GM21786 (cell line): ENCODE results near the gene PCNX2.
"Not testable (repeated sequence)": the region's sequence is repeated elsewhere in the genome, so short reads cannot be mapped to it uniquely, and the experiment has no call there.

ENCODE experiments used
- ATAC-seq: cut with Tn5 transposase; IDR thresholded peaks from one replicate; pipeline ENCODE4 v1.9.1; 2021; ENCODE audit not compliant: unreplicated experiment

PCNX2 gene

GRCh38 chr1:233024199-233024598, 271.3 kb downstream of the PCNX2 start:
- ATAC-seq: no peak

DNA sequence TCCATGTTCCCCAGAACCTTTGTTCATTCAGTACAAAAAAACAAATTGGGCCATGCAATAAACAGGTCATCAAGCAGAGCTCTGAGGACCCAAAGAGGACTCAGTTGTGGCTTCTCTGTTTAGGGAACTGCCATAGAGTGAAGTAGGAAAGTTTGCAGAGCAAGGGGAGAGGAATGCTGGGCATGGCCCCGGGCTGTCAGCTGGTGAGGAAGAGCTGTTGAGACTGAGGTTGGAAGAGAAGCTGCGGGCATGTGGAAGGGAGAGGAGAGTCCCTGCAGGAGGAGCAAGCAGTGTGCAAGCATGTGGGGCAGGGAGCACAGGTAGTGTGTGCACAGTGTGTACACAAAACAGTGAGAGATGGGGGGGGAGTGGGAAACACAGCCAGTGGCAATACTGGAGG, 273.3 kb downstream of the PCNX2 start:
- no peak for ATAC-seq

GRCh38 chr1:233020426-233020825, 275.1 kb downstream of the PCNX2 start:
- no peak for ATAC-seq

DNA sequence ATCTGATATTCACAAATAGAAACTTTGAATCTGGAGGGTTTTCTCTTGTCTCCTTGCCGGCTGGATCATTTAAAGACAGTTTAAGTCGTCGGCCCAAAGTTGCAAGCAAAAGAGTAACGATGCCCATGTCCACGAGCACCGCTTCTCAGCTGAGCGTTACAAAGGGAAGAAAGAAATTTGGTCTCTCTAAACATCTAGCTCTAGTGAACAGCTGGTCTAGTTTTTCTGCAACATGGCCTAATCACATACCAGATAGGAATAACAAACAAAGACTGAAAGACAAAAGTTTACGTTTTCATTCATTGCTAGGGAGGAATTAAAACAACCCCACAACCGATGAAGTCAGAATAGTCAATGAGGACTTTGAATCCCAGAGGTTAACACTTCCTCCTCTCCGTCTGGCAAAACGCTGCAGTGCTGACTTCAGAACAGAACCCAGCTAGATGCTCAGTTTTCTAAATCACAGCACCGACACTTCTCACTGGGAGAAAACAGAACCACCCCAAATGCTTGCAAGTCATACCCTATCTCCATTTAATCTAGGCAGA, 275.7 kb downstream of the PCNX2 start:
- no peak for ATAC-seq

DNA sequence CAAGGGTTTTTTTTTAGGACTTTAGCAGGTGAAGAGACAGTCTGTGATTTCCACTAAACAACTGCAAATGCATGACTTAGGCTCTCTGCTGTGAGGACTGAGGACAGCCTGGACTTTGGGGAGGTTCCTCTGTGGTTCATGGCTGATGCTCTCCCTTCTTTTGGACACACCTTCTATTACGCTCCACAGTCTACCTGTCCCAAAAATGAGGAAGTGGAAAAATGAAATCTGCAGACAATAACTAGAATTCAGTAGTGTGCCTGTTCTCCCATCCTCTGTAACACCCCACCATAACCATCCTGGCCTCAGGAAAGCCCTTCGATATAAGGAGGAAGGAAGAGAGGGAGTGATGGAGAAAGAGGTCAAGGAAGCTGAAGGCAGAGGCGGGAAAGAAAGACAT, 276.4 kb downstream of the PCNX2 start:
- no peak for ATAC-seq

DNA sequence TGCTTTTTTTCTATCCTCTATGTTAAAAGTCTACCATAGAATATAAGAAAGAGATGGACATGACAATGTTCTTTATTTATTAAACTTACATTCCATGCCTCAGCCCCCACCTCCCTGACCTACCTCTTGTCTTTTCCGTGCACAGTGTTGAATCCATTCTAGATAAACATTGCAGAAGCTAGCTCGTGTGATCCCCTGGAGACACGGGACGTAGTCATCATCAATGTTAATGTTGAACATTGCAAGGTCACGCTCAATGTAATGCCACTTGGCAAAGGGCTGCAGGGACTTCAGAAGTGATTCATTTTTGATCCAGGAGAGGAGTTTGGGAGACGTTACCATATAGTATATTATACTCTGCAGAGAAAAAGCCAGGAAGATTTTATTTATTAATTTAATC, 278.7 kb downstream of the PCNX2 start:
- no peak for ATAC-seq

DNA sequence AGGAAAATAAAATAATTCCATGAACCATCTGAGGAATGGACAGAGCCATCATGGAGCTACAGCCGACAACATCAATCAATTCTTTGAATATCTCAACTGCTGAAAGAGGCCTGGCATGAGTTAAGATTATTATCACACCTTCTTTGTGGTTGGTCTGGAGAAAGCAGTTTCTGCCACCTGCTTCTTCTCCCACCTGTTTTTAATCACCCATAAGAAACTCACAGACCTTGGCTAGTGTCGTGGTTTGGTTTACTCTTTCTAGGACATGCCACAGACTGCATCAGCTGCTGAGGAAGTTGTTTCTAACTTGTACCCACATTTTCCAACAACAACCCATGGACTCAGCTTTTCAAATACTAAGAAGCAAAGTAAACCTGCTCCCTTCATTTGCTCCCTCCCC, 279.6 kb downstream of the PCNX2 start:
- ATAC-seq: no peak

DNA sequence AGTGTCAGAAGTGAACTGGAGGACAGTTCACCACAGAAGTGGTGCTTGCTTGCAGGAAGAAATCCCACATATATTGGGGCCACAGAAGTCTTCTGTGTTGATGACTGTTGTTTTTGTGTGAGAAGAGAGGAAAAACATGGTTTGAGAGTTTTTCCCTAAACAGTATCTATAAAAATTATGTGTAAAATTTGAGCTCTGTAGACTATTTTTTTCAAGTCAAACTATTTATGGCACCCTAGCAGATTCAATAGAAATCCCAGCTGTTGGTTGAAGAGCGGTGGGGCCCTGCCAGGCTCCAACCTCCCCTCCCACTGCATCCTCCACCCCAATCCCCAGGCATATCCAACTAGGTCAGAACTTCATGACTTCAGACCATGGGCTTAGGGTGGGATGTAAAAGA, 283.5 kb downstream of the PCNX2 start:
- no peak for ATAC-seq

- no peak for ATAC-seq
Measured at GRCh38 chr1:233010146-233010545, 285.4 kb downstream of the PCNX2 start.

DNA sequence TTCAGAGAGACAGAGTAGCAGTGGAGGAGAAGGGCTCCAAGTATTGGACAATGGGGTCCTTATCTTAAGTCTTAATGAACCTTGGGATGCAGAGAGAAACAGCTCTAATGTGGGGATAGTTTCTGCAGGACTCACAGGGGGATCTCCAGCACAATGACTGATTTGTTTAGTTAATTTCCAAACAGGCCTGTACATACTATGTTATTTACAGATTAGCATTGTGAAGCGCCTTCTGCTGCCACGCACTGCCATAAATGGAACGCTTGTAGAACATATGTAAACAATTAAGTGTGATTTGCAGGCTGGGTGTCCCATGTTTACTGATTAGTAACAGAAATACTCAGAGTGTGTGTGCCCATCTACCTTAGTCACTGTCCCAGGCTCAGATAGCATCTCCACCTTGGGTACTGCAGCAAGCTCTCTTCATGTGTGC, 289.0 kb downstream of the PCNX2 start:
- ATAC-seq: no peak

GRCh38 chr1:233006108-233006507, 289.4 kb downstream of the PCNX2 start:
- no peak for ATAC-seq

DNA sequence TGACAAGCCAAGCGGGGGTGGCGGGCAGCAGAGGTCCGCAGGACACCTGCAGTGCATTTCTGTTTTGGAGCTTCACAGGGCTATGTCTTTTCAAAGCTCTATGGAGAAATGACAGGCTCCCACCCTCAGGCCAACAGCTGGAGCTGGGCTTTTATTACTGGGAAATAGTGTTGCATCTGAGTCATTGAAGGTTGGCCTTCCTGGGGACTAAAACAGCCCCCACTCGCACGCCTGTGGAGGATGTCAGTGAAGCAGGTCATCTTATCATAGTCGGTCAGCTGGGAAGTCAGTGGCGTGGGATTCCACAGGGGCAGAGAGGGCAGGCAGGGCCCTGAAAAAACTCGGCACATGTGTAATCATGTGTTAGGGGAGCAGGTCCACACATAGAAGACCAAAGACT, 289.8 kb downstream of the PCNX2 start:
- ATAC-seq: no peak

DNA sequence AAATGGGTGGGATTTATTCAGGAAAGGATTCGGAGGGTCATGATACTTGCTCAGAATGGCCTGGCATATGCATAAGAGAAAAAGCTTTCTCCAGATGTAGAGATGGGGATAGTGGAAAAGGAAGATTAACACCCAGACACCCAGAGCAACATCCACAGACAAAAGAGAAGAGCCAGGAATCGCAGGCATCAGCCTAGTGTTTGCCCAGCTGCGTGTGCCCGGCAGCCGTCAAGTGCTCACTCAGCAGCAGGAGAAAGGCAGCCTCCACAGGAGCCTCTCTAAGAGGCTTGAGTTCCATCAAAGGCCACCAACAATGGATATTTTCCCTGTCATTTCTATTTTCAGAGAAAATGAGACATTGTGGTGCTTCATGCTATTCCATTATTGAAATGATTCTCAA, 290.4 kb downstream of the PCNX2 start:
- no peak for ATAC-seq

DNA sequence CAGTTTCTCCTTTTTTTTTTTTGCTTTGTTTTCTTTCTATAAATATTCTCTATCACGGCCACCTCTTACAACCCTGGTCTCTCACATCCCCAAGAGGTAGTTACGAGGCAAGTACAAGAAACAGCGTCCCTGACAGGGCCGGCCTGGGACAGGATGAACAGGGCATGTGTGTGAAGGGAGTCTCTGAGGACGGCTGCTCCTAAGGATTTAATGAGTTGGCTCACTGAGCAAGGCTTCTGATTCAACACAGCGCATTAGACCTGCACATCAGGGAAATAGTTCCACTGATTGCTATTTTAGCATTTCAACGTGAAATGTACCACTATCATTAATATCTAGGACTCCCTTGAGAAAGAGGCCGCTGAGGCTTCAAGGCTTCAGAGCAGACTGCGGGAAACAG, 291.1 kb downstream of the PCNX2 start:
- no peak for ATAC-seq

GRCh38 chr1:233003638-233004037, 291.9 kb downstream of the PCNX2 start:
- ATAC-seq: not testable (repeated sequence)

DNA sequence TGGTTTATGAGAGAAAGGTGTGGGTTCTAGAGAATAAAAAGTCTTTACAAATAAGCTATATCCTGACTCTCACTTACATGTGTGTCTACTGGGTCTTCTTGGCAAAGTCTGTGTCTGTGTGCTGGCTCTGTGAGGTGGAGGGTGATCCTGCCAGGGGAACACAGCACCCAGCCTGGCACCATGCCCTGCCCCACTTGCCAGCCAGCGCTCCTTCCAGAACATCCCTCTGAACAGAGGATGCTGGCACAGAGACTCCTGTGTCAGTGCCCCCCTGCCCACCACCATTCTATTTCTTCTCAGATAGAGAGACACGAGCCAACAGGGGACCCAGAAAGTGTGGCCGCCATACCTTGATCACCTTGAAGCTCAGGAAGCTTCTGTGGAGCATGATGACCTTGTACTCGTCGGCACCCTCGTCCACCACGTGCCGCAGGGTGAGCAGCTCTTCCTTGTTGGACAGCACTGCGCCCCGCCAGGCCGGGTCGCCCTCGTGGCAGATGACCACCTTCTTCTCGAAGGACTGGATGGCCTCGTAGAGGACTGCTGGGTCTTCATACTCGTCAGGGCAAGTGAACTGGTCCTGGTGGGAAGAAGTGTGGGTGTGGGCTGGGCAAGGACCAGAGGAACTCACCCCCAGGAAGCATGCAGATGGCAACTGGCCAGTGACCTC, 295.4 kb downstream of the PCNX2 start:
- ATAC-seq: no peak

GRCh38 chr1:232998646-232999045, 296.9 kb downstream of the PCNX2 start:
- no peak for ATAC-seq

GRCh38 chr1:232998138-232998537, 297.4 kb downstream of the PCNX2 start:
- ATAC-seq: no peak

GRCh38 chr1:232996143-232996542, 299.4 kb downstream of the PCNX2 start:
- no peak for ATAC-seq

DNA sequence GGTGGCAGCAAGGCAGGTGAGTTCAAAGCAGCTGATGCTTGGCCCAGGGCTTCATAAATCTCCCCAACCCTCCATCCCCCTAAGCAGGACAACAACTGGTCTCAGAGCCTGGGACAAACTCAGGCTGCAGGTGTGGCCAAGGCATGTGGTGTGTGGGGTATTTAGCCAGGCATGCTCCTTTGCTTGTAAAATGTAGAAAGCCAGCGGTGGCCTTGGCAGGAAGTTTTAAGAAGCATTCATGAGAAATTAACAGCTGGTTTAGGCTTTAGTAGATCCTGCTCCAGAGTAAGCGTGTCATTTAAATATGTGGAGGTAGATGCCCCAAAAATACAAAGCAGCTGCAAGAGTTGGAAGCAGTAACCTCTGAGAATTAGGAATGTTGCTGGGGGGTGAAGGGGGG, 300.3 kb downstream of the PCNX2 start:
- ATAC-seq: no peak

- no peak for ATAC-seq
Measured at GRCh38 chr1:232993555-232993954, 302.0 kb downstream of the PCNX2 start.

- ATAC-seq: no peak
Measured at GRCh38 chr1:232992227-232992626, 303.3 kb downstream of the PCNX2 start.

DNA sequence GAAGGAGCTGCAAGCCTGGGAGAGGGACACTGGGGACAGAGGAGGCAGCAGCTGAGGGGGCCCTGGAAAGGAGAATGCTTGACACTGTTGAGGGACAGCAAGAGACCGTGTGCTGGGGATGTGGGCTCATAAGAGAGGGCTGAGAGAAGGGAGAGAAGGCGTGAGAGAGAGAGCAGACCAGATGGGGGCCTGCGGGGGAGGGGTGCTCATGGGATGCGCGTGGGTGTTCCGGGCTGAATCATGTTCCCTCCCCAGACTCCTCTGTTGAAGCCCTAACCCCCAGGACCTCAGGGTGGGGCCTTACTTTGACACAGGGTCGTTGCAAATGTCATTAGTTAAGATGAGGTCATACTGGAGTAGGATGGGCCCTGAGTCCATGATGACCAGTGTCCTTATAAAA, 304.3 kb downstream of the PCNX2 start:
- ATAC-seq: no peak
